GM21360 (cell line): ENCODE measurements around the gene MPP4.

ENCODE experiments used
- ATAC-seq: cut with Tn5 transposase; IDR thresholded peaks from one replicate; pipeline ENCODE4 v1.9.1; 2021; ENCODE audit warnings: mild to moderate bottlenecking, moderate library complexity; ENCODE audit not compliant: unreplicated experiment

The MPP4 gene, protein sequence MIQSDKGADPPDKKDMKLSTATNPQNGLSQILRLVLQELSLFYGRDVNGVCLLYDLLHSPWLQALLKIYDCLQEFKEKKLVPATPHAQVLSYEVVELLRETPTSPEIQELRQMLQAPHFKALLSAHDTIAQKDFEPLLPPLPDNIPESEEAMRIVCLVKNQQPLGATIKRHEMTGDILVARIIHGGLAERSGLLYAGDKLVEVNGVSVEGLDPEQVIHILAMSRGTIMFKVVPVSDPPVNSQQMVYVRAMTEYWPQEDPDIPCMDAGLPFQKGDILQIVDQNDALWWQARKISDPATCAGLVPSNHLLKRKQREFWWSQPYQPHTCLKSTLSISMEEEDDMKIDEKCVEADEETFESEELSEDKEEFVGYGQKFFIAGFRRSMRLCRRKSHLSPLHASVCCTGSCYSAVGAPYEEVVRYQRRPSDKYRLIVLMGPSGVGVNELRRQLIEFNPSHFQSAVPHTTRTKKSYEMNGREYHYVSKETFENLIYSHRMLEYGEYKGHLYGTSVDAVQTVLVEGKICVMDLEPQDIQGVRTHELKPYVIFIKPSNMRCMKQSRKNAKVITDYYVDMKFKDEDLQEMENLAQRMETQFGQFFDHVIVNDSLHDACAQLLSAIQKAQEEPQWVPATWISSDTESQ

GRCh38 chr2:201698588-201699226 is at the start of gene MPP4:
Gene MPP4, minus strand, starts transcription at chr2:201698644. Its CDS starts 4,690 bp downstream, at chr2:201693954.
- ATAC-seq = no peak

- no peak for ATAC-seq
These were observed 48.1 kb upstream of the MPP4 start for GRCh38 chr2:201746551-201746950.

- no peak for ATAC-seq
These were observed 37.0 kb upstream of the MPP4 start for GRCh38 chr2:201735486-201735885.

GRCh38 chr2:201734111-201734510 is 35.7 kb upstream of the MPP4 start:
- no peak for ATAC-seq

GRCh38 chr2:201733544-201733943 is 35.1 kb upstream of the MPP4 start:
- ATAC-seq = no peak

DNA sequence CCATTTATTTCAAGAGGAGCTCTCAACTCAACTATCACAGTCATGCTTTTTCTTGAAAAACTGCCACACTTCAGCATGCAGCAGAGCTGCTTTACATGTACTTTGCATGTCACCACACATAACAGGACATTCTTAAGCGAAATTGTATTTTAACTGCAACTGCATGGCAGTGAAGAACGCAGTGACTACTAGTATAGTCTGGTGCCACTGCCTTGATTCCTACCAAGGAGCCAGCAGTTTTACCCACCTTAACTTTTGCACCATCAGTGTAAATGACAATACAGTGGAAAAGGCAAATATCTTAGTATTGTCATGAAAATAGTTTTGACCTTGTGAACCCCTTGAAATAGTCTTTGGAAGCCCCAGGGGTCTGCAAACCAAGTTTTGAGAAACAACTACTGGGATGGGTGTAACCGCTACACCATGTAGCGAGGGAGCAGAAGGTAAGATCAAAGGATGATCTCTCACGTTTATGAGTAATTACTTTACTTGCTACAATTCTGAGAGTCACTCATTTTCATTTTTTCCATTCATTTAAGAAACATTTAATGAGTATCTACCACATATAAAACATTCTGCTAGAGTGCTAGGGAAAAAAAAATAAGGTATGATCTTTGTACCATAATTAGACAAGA is 32.3 kb upstream of the MPP4 start:
- no peak for ATAC-seq

- ATAC-seq = no peak
These were observed 17.0 kb upstream of the MPP4 start for GRCh38 chr2:201715459-201715858.

- no peak for ATAC-seq
These were observed 14.3 kb upstream of the MPP4 start for GRCh38 chr2:201712726-201713125.

DNA sequence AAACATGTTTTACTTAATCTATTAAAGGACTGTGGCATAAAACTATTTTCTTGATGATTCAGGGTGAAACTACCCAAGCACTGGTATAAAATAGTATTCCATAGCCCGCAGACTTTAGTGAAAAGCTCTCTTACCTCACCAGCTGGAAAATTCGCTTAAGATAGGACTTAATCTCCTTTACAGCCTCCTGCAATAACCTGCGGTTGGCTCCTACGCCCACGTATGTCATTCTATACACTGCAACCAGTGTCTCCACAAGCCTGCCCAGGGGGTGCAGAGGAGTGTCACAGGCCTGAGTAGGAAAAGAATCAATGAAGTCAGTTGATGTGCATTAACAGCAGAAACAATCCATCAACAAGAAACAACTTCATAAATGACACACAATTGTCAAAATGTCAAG is 11.3 kb upstream of the MPP4 start:
- ATAC-seq = no peak

DNA sequence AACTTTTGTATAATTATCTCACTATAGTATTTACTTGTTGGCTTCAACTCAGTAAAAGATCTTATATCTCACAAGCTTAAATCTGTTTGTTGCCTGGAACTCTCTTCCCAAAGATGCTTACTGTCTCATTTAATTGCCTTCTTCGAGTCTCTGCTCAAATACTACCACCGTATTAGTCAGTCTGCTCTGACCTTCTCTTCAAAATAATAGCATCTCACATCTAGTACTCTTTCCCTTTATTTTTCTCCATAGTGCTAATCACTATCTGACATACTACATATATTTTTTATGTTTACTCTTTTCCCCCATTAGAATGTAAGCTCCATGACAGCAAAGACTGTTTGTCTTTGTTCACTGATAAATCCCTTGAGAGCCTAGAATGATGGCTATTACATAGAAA is 10.6 kb upstream of the MPP4 start:
- no peak for ATAC-seq

GRCh38 chr2:201707753-201708152 is 9.3 kb upstream of the MPP4 start:
- ATAC-seq = no peak

DNA sequence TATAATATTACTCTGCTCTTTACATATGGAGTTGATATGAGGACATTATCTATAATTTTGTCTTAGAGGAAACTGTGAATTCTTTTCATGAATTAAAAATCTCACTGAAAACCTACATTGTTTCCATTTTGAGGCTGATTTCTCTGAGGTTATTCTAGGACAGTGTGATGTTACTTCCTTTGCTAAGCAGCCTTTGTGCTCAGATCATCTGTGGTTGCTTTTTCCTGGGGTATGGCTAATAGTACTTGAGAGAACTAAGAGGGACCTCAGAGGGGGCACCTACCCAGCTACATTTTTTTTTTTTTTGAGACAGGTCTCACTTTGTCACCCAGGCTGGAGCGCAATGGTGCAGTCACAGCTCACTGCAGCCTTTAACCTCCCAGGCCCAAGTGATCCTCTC is 8.7 kb upstream of the MPP4 start:
- ATAC-seq = no peak

- no peak for ATAC-seq
These were observed 6.1 kb upstream of the MPP4 start for GRCh38 chr2:201704536-201704935.

DNA sequence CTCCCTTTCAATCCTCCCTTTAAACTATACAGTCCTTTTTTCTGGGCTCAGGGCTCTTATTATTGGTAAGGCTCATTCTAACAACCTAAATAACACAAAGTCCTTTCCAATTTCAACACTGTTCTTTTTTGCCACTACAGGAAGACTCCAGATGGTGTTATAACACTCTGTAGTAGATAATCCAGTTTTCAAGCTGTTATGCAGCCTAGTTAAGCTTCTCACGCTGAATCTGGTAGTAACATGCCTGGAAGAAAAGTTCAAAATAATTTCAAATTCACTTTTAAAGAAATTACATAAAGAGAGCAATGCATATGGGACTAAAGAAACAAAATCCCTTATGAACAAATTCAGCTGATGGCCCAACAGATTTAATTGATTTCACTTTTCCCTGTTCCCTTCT is 3.2 kb upstream of the MPP4 start:
- no peak for ATAC-seq

GRCh38 chr2:201699416-201699815 is 972 bp upstream of the MPP4 start:
- ATAC-seq = no peak

DNA sequence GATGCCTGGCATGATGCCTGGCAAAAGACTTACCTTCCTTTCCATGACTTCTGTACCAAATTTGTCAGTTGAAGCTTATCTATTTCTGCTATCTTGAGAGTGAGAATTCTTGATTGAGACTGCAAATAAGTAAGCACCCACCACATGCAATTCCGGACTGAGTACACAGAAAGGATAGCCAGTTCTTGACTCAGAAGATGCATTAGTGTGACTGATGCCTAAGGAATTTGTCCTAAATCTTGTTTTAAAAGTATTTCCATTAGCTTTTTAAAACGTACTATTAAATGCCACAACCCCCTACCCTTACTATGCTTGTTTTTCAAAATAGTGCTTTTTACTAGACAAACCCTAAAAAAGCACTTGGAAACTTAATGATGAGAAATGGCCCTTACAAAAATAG is 545 bp downstream of the MPP4 start:
- no peak for ATAC-seq

DNA sequence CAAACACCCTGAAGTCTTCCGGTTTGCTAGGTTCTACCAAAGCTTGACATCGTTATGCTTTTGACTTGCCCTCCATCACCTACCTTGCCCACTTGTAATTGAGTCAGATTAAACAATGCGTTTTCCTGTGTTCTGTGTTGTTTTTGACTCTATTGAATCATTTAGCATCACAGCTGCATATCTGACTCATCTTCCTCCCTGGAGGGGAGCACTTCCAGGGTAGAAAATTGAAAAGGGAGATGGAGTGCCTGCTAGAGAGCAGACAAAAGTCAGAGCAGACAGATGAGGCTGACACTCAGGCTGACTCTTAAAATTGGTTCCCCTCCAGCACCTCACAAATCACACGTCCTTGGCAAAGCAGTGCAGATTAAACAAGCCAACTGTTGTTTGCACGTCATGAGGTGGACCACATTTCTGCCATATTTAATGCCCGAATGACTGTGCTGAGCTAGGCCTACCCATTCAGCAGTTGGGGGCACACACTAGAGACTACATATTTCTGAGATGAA is 2.2 kb downstream of the MPP4 start:
- no peak for ATAC-seq

GRCh38 chr2:201685156-201685555 is 13.3 kb downstream of the MPP4 start:
- no peak for ATAC-seq

GRCh38 chr2:201680743-201681142 is 17.7 kb downstream of the MPP4 start:
- no peak for ATAC-seq

DNA sequence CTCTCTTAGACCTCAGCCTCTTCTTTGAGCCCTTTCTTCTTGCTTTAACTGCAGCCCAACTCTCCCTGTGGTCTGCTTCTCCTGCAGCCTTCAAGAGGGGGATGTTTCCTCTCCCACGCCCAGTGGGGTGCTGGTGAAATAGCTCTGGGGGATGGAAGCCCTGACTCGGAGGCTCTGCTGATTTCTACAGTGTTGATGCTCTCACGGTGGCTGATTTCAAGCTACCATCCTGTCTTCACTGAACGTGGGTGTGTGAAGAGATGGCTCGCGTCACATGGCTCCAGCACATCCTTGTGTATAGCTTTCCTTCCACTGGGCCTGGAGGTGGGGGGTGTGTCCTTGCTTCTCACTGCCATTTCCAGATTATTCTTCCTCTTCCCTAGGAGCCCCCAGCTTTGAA is 20.0 kb downstream of the MPP4 start:
- ATAC-seq = no peak

DNA sequence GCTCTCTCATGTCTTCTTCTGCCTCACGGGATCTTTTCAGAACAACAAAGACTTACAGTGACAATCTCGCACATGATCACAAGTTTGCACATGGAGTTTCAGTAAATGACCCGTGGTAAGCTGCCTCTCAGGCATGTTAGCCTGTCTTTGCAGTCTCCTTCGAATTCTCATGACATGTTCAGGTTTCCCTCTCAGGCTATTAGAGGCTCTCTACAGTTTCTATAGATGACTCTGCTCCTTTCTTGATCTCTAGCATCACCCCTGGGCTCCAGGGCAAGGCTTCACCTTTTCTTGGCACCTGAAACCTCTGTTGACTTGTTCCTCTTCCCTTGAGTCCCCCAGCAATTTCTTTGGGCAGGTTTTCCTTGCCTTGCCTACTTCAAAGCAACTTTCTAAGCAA is 23.0 kb downstream of the MPP4 start:
- no peak for ATAC-seq
